IPS DF 4.7 (cell line): ENCODE results near the gene DBNDD2.

ENCODE experiments used
- DNase-seq: peaks from one replicate; pipeline ENCODE4 v3.0.0-alpha.2; 2013; ENCODE audit warnings: low spot score; ENCODE audit errors: extremely low read depth

Gene DBNDD2

DNA sequence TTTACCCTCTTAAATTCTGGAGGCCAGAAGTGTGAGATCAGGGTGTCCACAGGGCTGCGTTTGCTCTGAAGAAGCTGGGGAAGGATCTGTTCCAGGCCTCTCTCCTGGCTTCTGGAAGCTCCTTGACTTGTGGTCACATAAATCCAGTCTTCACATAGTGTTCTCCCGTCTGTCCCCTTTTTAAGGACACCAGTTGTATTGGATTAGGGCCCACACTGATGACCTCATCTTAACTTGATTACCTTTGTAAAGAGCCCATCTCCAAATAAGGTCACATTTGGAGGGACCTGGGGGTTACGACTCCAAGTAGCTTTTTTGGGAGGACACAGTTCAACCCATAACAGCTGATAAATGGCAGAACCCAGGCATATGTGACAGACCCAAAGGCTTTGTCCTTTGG, 41.4 kb downstream of the DBNDD2 start:
- DNase-seq: no peak

GRCh38 chr20:45450097-45450818, 42.2 kb downstream of the DBNDD2 start:
- no peak for DNase-seq

GRCh38 chr20:45452238-45452637, 44.1 kb downstream of the DBNDD2 start:
- DNase-seq: no peak

GRCh38 chr20:45452772-45453691, 44.9 kb downstream of the DBNDD2 start:
- DNase-seq: no peak

DNA sequence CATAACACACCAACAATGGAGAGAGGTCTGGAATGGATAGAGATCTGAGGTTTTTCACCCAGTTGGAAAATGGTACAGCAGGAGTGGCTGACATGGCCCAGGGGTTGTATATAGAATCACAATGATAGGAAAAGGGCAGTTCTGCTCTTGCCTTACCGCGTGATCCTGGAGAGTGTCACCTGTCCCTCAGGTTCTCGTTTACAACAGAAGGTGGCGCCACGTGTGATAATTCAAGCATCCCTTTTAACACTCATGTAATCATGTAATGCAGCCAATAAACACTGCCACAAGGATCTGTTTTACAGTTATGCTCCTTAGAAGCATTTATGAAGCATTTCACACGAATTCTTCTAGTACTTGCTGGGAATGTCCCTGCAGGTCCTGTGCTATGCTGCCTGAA, 48.5 kb downstream of the DBNDD2 start:
- DNase-seq: no peak

DNA sequence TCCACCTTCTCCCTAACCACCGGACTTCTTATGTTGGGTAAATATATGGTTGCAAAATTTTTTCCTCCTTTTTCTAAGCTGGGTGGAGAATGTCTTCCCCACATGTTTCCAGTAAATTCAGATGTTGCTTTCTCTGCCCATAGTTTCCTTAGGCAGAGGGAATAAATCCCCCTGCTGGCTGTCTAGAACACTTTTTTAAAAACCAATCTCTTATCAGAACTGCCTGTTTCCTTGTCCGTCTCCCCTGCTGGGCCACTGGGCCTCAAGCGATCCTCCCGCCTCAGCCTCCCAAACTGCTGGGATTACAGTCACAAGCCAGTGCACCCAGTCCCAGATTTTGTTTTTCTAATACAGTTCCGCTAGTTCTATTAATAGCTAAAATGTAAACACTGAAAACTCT, 51.5 kb downstream of the DBNDD2 start:
- no peak for DNase-seq
